ENCODE results near the gene HBG2.

The HBG2 gene

GRCh38 chr11:5289696-5290095 lies 35.1 kb upstream of the HBG2 start:
- H3K79me2 ChIP-seq (ENCODE audit: insufficient read depth, low read length): no peaks in the 10 kb centered on the region
- no peak overlapping the region for H3K9ac ChIP-seq (ENCODE audit: low read depth, low read length, poor library complexity, severe bottlenecking)
- H2AFZ ChIP-seq (ENCODE audit: low read length): no peak overlapping the region
- H3K9me3 ChIP-seq (ENCODE audit: insufficient read depth, low read depth, low read length): no peaks in the 10 kb centered on the region
- H3K4me1 ChIP-seq (ENCODE audit: insufficient read depth, low read length, poor library complexity, severe bottlenecking): no peaks in the 10 kb centered on the region
- H3K4me3 ChIP-seq (ENCODE audit: low read length, poor library complexity, severe bottlenecking): no peak overlapping the region
- no peaks in the 10 kb centered on the region for H3K27me3 ChIP-seq (ENCODE audit: insufficient read depth, low read length, poor library complexity, severe bottlenecking)
- TF ChIP-seq CTCF (conservative IDR thresholded peaks at IDR 0.05; ENCODE audit: low read length) (no peak), EZH2phosphoT487 (IDR thresholded peaks at IDR 0.05; ENCODE audit: borderline replicate concordance) (no peak)
- H3F3A ChIP-seq (ENCODE audit: low read depth): no peaks in the 10 kb centered on the region
- no peaks in the 10 kb centered on the region for H4K20me1 ChIP-seq (ENCODE audit: insufficient read depth, low read length, poor library complexity, severe bottlenecking)
- H3K9me2 ChIP-seq (replicated peaks; ENCODE audit: low read depth, low read length): no peaks in the 10 kb centered on the region
- H3K4me2 ChIP-seq (ENCODE audit: low read depth, low read length, poor library complexity, severe bottlenecking): no peak overlapping the region
- H3K36me3 ChIP-seq (ENCODE audit: insufficient read depth, low read length): no peaks in the 10 kb centered on the region

- Histone ChIP-seq H3K27me3 (ENCODE audit: insufficient read depth, low read length, poor library complexity, severe bottlenecking) (no peaks in the 10 kb centered on the region), H3F3A (ENCODE audit: low read depth) (no peaks in the 10 kb centered on the region), H4K20me1 (ENCODE audit: insufficient read depth, low read length, poor library complexity, severe bottlenecking) (no peaks in the 10 kb centered on the region), H3K4me2 (ENCODE audit: low read depth, low read length, poor library complexity, severe bottlenecking) (no peak overlapping the region), H3K9ac (ENCODE audit: low read depth, low read length, poor library complexity, severe bottlenecking) (no peak overlapping the region), H3K79me2 (ENCODE audit: insufficient read depth, low read length) (no peaks in the 10 kb centered on the region), H3K4me3 (ENCODE audit: low read length, poor library complexity, severe bottlenecking) (no peak overlapping the region), H2AFZ (ENCODE audit: low read length) (no peak overlapping the region), H3K36me3 (ENCODE audit: insufficient read depth, low read length) (no peaks in the 10 kb centered on the region), H3K9me2 (replicated peaks; ENCODE audit: low read depth, low read length) (no peaks in the 10 kb centered on the region), H3K4me1 (ENCODE audit: insufficient read depth, low read length, poor library complexity, severe bottlenecking) (no peaks in the 10 kb centered on the region), H3K9me3 (ENCODE audit: insufficient read depth, low read depth, low read length) (no peaks in the 10 kb centered on the region)
- TF ChIP-seq EZH2phosphoT487 (IDR thresholded peaks at IDR 0.05; ENCODE audit: borderline replicate concordance): no peak
- no peak for TF ChIP-seq CTCF (conservative IDR thresholded peaks at IDR 0.05; ENCODE audit: low read length)
Measured at GRCh38 chr11:5288906-5289550, 34.4 kb upstream of the HBG2 start.

GRCh38 chr11:5288108-5288905 lies 33.7 kb upstream of the HBG2 start:
- Histone ChIP-seq H4K20me1 (ENCODE audit: insufficient read depth, low read length, poor library complexity, severe bottlenecking) (no peaks in the 10 kb centered on the region), H3F3A (ENCODE audit: low read depth) (no peaks in the 10 kb centered on the region), H2AFZ (ENCODE audit: low read length) (no peak overlapping the region), H3K9me2 (replicated peaks; ENCODE audit: low read depth, low read length) (no peaks in the 10 kb centered on the region), H3K27me3 (ENCODE audit: insufficient read depth, low read length, poor library complexity, severe bottlenecking) (no peaks in the 10 kb centered on the region), H3K4me3 (ENCODE audit: low read length, poor library complexity, severe bottlenecking) (no peak overlapping the region), H3K36me3 (ENCODE audit: insufficient read depth, low read length) (no peaks in the 10 kb centered on the region), H3K4me1 (ENCODE audit: insufficient read depth, low read length, poor library complexity, severe bottlenecking) (no peaks in the 10 kb centered on the region), H3K9me3 (ENCODE audit: insufficient read depth, low read depth, low read length) (no peaks in the 10 kb centered on the region), H3K4me2 (ENCODE audit: low read depth, low read length, poor library complexity, severe bottlenecking) (no peak overlapping the region), H3K79me2 (ENCODE audit: insufficient read depth, low read length) (no peaks in the 10 kb centered on the region), H3K9ac (ENCODE audit: low read depth, low read length, poor library complexity, severe bottlenecking) (no peak overlapping the region)
- no peak for TF ChIP-seq EZH2phosphoT487 (IDR thresholded peaks at IDR 0.05; ENCODE audit: borderline replicate concordance)

All from Loucy (cell line).